Measurements from ENCODE around the gene SCPEP1.
"Not testable (repeated sequence)": the region's sequence is repeated elsewhere in the genome, so short reads cannot be mapped to it uniquely, and the experiment has no call there.

Gene SCPEP1

DNA sequence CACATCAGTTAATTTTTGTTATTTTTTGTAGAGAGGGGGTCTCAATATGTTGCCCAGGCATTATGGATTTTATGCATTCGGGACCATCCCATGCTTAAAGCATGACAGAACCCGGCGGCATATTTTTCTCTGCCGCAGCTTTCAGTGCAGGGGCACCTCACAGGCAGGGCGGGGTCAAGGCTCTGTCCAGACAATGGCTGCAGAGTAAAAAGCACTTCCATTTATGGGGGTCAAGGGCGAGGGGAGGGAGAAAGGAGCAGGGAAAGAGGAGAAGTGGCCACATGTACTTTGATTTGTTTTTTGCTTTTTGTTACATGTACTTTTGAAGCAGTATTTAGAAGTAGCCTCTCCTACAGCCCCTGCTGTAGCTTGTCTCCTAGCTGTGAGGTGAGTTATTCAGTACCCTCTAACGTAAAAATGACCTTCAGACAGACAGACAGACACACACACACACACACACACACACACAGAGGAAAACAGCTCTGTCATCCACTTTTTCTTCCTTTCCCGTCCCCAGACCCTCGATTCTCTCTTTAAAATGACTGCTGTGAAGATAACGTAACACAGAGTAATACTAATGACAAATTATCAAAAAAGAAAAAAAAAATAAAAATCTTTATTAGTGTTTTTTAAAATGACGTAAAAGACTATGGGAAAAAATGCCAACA lies 856 bp upstream of the SCPEP1 start:
- no peak for DNase-seq (ENCODE audit: low read depth, low spot score)
- ChIA-PET POLR2A (no interaction called here), CTCF (interaction anchor here (0.8 to 5.4 kb wide), 3 partner anchors 10 to 15 kb away, joined by 3 to 27 read pairs (median 3); partner anchors contain the start of gene COIL)
- TF ChIP-seq, protein P1, sequence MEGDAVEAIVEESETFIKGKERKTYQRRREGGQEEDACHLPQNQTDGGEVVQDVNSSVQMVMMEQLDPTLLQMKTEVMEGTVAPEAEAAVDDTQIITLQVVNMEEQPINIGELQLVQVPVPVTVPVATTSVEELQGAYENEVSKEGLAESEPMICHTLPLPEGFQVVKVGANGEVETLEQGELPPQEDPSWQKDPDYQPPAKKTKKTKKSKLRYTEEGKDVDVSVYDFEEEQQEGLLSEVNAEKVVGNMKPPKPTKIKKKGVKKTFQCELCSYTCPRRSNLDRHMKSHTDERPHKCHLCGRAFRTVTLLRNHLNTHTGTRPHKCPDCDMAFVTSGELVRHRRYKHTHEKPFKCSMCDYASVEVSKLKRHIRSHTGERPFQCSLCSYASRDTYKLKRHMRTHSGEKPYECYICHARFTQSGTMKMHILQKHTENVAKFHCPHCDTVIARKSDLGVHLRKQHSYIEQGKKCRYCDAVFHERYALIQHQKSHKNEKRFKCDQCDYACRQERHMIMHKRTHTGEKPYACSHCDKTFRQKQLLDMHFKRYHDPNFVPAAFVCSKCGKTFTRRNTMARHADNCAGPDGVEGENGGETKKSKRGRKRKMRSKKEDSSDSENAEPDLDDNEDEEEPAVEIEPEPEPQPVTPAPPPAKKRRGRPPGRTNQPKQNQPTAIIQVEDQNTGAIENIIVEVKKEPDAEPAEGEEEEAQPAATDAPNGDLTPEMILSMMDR (IDR thresholded peaks at IDR 0.05; ENCODE audit: insufficient read depth, low read length, missing control alignments) = no peak
- peak overlapping the region; percentile 78 for H3K4me3 ChIP-seq (ENCODE audit: low read depth, low read length)

- CTCF ChIA-PET = interaction anchor here (1.0 to 5.4 kb wide), 3 partner anchors 9 to 159 kb away, joined by 3 to 27 read pairs (median 3); partner anchors contain the start of gene COIL
These were observed 635 bp downstream of the SCPEP1 start for GRCh38 chr17:56978441-56979090.

DNA sequence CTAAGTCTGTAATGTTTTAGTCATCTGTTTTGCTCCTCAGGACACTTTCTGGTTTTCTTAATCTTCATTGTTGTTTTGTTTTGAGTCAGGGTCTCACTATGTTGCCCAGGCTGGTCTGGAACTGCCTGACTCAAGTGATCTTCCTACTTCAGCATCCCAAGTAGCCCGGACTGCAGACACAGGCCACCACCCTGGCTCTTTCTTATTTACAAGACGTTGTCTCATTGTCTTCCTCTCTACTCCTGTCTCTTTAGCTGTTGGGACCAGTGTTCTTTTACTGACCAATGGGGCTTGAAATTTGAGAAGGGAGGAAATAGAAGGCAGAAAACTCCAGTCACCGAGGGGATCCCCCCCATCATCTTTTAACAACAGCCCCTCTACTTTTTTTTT lies 1.2 kb downstream of the SCPEP1 start:
- TF ChIP-seq, protein P1 (IDR thresholded peaks at IDR 0.05; ENCODE audit: insufficient read depth, low read length, missing control alignments) = no peak
- H3K4me3 ChIP-seq (ENCODE audit: low read depth, low read length) = peak overlapping the region; percentile 78
- ChIA-PET CTCF (interaction anchor here (1.0 to 5.4 kb wide), 2 partner anchors 8 to 17 kb away, joined by 3 to 27 read pairs; partner anchors contain the start of gene COIL), POLR2A (no interaction called here)
- DNase-seq (ENCODE audit: low read depth, low spot score) = no peak

More at GRCh38 chr17:56978441-56979090, 635 bp downstream of the SCPEP1 start:
- TF ChIP-seq, protein P1 (IDR thresholded peaks at IDR 0.05; ENCODE audit: insufficient read depth, low read length, missing control alignments) = no peak
- H3K4me3 ChIP-seq (ENCODE audit: low read depth, low read length) = peak overlapping the region; percentile 78
- no peak for DNase-seq (ENCODE audit: low read depth, low spot score)
- POLR2A ChIA-PET = no interaction called here

DNA sequence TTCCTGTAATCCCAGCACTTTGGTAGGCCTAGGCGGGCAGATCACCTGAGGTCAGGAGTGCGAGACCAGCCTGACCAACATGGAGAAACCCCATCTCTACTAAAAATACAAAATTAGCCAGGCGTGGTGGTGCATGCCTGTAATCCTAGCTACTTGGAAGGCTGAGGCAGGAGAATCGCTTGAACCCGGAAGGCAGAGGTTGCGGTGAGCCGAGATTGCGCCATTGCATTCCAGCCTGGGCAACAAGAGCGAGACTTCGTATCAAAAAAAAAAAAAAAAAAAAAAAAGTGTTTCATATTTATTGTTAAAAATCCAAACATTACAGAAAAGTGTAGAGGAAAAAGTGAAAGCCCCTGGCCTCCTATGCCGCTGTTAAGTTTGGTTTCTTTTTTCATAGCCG lies 2.6 kb downstream of the SCPEP1 start:
- CTCF ChIA-PET; DNase-seq (ENCODE audit: low read depth, low spot score); H3K4me3 ChIP-seq (ENCODE audit: low read depth, low read length); POLR2A ChIA-PET: not testable (repeated sequence)

DNA sequence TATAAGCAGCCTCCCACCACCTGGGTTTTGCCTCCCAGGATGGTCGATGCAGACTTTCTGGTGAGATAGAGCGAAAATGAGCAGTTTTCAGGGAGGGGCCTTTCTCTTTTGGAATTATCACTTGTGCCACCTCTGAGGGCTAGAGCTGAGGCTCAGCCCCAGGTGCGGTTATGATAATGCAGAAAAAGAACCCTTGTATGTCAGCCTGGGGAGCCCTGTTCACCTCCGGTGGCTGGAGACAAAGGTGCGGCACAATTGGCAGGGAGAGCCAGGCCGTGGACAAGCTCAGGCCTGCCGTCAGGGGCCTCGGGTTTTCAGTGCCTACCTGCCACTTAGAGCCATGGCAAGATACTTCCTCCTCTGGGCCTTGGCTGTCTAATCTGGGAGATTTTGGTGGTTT lies 4.4 kb downstream of the SCPEP1 start:
- no peak overlapping the region for H3K4me3 ChIP-seq (ENCODE audit: low read depth, low read length)
- TF ChIP-seq, protein P1 (IDR thresholded peaks at IDR 0.05; ENCODE audit: insufficient read depth, low read length, missing control alignments) = no peak
- ChIA-PET POLR2A (no interaction called here), CTCF (interaction anchor here (1.4 kb wide), 1 partner anchor 20 kb away, joined by 4 read pairs; no protein-coding TSS in a partner anchor)
- no peak for DNase-seq (ENCODE audit: low read depth, low spot score)

GRCh38 chr17:56983366-56983765 lies 5.4 kb downstream of the SCPEP1 start:
- POLR2A ChIA-PET = no interaction called here
- CTCF ChIA-PET = no interaction called here
- TF ChIP-seq, protein P1 (IDR thresholded peaks at IDR 0.05; ENCODE audit: insufficient read depth, low read length, missing control alignments) = no peak
- DNase-seq (ENCODE audit: low read depth, low spot score) = no peak
- no peak overlapping the region for H3K4me3 ChIP-seq (ENCODE audit: low read depth, low read length)

All from AG04449 (cell line).